Stimulated activated memory B cell treated with anti-CD40 and anti-IgM and Interleukin-4, amounts not matched to agents 10 μg/mL and 1 μg/mL and 100 μg/mL, for 72 hours (primary cell): ENCODE data around the gene ADM.

Experiments used
- ATAC-seq: fragments of 150-1000 bp; cut with Tn5 transposase; 2 replicates; pipeline ENCODE4 v1.10.0; 2021
- H3K27ac Mint-ChIP-seq: one replicate; pipeline ENCODE4 v1.8.0; 2022; ENCODE audit warnings: mild to moderate bottlenecking, mixed read lengths
- H3K27me3 Mint-ChIP-seq: one replicate; pipeline ENCODE4 v1.8.0; 2022; ENCODE audit warnings: mixed read lengths
- H3K36me3 Mint-ChIP-seq: one replicate; pipeline ENCODE4 v1.8.0; 2022; ENCODE audit warnings: mixed read lengths
- H3K4me1 Mint-ChIP-seq: one replicate; pipeline ENCODE4 v1.8.0; 2022; ENCODE audit warnings: mixed read lengths
- H3K4me3 Mint-ChIP-seq: one replicate; pipeline ENCODE4 v1.8.0; 2022; ENCODE audit warnings: mild to moderate bottlenecking, moderate library complexity, mixed read lengths
- H3K9me3 Mint-ChIP-seq: one replicate; pipeline ENCODE4 v1.8.0; 2022; ENCODE audit warnings: mixed read lengths

The ADM gene

DNA sequence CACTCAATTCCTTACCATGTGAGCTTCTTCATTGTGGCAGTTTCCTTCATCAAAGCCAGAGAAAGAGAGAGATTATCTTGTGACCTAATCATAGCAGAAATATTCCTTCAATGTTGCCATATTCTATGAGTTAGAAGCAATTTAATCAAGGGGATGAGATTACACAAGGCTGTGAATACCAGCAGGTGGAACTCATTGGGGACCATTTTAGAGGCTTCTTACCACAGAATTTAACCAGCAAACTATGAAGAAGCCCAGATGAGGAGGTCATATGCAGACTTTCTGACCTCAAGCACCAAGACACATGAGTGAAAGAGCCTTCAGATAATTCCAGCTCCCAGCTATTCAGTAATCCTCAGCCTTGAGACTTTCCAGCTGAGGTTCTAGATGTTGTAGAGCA, 51.3 kb downstream of the ADM start:
- no peak for ATAC-seq

More for the DNA sequence above, 51.3 kb downstream of the ADM start:
- no peak overlapping the region for H3K27ac Mint-ChIP-seq
- H3K27me3 Mint-ChIP-seq, result peaks cover 46% of the 10 kb centered on the region
- H3K4me1 Mint-ChIP-seq, result peaks cover 9% of the 10 kb centered on the region
- H3K9me3 Mint-ChIP-seq, result peaks cover 7% of the 10 kb centered on the region
- H3K36me3 Mint-ChIP-seq, result peaks cover 5% of the 10 kb centered on the region
- H3K4me3 Mint-ChIP-seq, result no peak overlapping the region
